Spleen (tissue), 7 donors: ENCODE results near the gene IGF1R.

Source experiments
- POLR2A ChIP-seq, 3 donors: fragments of 450-650 bp; IDR thresholded peaks; one replicate each; pipeline ENCODE4 v1.5.1; 2017; ENCODE audit warnings: antibody characterized with exemption in 3 of 3, mild to moderate bottlenecking in 1 of 3
- POLR2AphosphoS5 ChIP-seq, 3 donors: sonication (generic); formaldehyde crosslinking; IDR thresholded peaks; one replicate each; pipeline ENCODE4 v1.5.1; 2017; ENCODE audit warnings: antibody characterized with exemption in 3 of 3
- TF ChIP-seq, protein P1 (sequence below), 11 experiments: fragments of 200-600 bp in 7 of 11; fragments of 450-650 bp in 4 of 11; sonication (generic) in 4 of 11; IDR thresholded peaks in 8 of 11; conservative IDR thresholded peaks in 3 of 11; 1 replicate in 7 of 11; 2 replicates in 4 of 11; pipeline versions ENCODE4 v1.4.0 to v1.8.0; 2016 to 2021; ENCODE audit warnings: antibody characterized with exemption in 11 of 11, inconsistent platforms in 4 of 11, mild to moderate bottlenecking in 1 of 11
- donor health status: DM: no; HTN: no; CAD: no; lungs with moderate emphysema.
- donor health status: DM: no; HTN: no; CAD: no.
- donor health status: DM: no; HTN: no; CAD: no.

DNA sequence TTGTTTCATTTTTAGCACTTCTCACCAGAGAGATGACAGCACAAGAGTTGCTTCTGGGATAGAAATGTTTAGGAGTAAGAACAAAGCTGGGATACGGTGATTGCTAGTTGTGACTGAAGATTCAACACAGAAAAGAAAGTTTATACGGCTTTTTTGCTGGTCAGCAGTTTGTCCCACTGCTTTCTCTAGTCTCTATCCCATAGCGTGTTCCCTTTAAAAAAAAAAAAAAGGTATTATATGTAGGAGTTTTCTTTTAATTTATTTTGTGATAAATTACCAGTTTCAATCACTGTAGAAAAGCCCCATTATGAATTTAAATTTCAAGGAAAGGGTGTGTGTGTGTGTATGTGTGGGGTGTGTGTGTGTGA, 311.3 kb downstream of the IGF1R start:
- TF ChIP-seq, protein P1, sequence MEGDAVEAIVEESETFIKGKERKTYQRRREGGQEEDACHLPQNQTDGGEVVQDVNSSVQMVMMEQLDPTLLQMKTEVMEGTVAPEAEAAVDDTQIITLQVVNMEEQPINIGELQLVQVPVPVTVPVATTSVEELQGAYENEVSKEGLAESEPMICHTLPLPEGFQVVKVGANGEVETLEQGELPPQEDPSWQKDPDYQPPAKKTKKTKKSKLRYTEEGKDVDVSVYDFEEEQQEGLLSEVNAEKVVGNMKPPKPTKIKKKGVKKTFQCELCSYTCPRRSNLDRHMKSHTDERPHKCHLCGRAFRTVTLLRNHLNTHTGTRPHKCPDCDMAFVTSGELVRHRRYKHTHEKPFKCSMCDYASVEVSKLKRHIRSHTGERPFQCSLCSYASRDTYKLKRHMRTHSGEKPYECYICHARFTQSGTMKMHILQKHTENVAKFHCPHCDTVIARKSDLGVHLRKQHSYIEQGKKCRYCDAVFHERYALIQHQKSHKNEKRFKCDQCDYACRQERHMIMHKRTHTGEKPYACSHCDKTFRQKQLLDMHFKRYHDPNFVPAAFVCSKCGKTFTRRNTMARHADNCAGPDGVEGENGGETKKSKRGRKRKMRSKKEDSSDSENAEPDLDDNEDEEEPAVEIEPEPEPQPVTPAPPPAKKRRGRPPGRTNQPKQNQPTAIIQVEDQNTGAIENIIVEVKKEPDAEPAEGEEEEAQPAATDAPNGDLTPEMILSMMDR (IDR thresholded peaks at IDR 0.05 in 8 of 11, conservative IDR thresholded peaks at IDR 0.05 in 3 of 11), result no peak
- no peak for TF ChIP-seq POLR2A (IDR thresholded peaks at IDR 0.05)
- TF ChIP-seq POLR2AphosphoS5 (IDR thresholded peaks at IDR 0.05), result no peak
